Right cardiac atrium (tissue), 5 donors: Measurements from ENCODE around the gene ARMH3. TPM values are rescaled to one million over a fixed set of nuclear protein-coding genes. Genes with fewer than 3 reads are reported as not detected.
A peak's percentile ranks its signal among the peaks of the same experiment; 100 is the strongest.

Experiments
- ATAC-seq, 2 donors: fragments of 200-7000 bp; cut with Tn5 transposase; one replicate each; pipeline versions ENCODE4 v1.8.0 to v1.9.1; 2020; ENCODE audit warnings: moderate library complexity in 2 of 2, mild to moderate bottlenecking in 1 of 2
- DNase-seq, 3 donors: peaks; one replicate each; pipeline ENCODE4 v3.0.0-alpha.2; 2020
- H3K27ac ChIP-seq: one replicate; pipeline ENCODE4 v1.5.1; 2013; ENCODE audit warnings: mild to moderate bottlenecking, low read length, control low read depth, moderate library complexity
- H3K27me3 ChIP-seq: one replicate; pipeline ENCODE4 v1.6.1; 2013; ENCODE audit not compliant: control insufficient read depth, insufficient read depth
- H3K4me1 ChIP-seq: one replicate; pipeline ENCODE4 v1.6.1; 2013; ENCODE audit warnings: low read length; ENCODE audit not compliant: control insufficient read depth, insufficient read depth
- H3K4me3 ChIP-seq: one replicate; pipeline ENCODE4 v1.5.1; 2013; ENCODE audit warnings: low read length, control low read depth
- H3K9me3 ChIP-seq: one replicate; pipeline ENCODE4 v1.6.1; 2013; ENCODE audit warnings: low read length; ENCODE audit not compliant: control insufficient read depth
- WGBS: extraction: QIAGEN DNeasy Blood & Tissue Kit; methylation state at CpG from one replicate; pipeline ENCODE4 v1.1.7; 2013; 5-methylcytosine and 5-hydroxymethylcytosine counted together
- intact Hi-C, 4 donors: fragments of 100-400 bp; cut with DNase I; formaldehyde crosslinking; loops; one replicate each; pipeline versions ENCODE4 v1.11.0 to v1.14.0; 2022 to 2023
- polyA plus RNA-seq: library from polyadenylated mRNA; stranded (reverse); fragments of 200-250 nt; gene quantifications from one replicate; pipeline ENCODE4 v1.2.3, GENCODE V29; 2013
- total RNA-seq, 4 donors: library from RNA; stranded (reverse); fragmentation: NEBNext Ultra II Directional; extraction: Animal tissue kit (Norgen Biotek cat#: 25700); gene quantifications; one replicate each; pipeline ENCODE4 v1.2.1, GENCODE V29; 2021
- donor health status: healthy with polysubstance abuse.
- donor health status: DM: no; HTN: yes; CAD: no.
- donor health status: DM: no; HTN: no; CAD: no.
- donor health status: DM: no; HTN: yes; CAD: no; lungs with severe emphysema.
- donor health status: DM: yes; HTN: yes; CAD: no.

The ARMH3 gene
- total and polyA plus RNA-seq, 5 donors: 38.1 to 87.3 (median 48.0) TPM

- Histone ChIP-seq H3K9me3 (no peaks in the 10 kb centered on the region), H3K27ac (peak overlapping the region; percentile 13), H3K4me1 (peaks cover 14% of the 10 kb centered on the region), H3K4me3 (no peak overlapping the region), H3K27me3 (no peaks in the 10 kb centered on the region)
- DNase-seq (no peak), ATAC-seq (no peak)
- WGBS: 82% methylated on average over 13 of the region's 13 CpGs
- intact Hi-C loops: no loop called here
Measured at GRCh38 chr10:101879456-101880231, 176.3 kb downstream of the ARMH3 start.

- intact Hi-C loops: no loop called here
- no peak overlapping the region for H3K4me3 ChIP-seq
- H3K9me3 ChIP-seq: no peaks in the 10 kb centered on the region
- H3K27ac ChIP-seq: peak overlapping the region; percentile 37
- 51% methylated on average over 3 of the region's 3 CpGs for WGBS
- ATAC-seq (peak; percentile 45 to 47), DNase-seq (no peak)
- H3K4me1 ChIP-seq: peaks cover 15% of the 10 kb centered on the region
- H3K27me3 ChIP-seq: no peaks in the 10 kb centered on the region
Measured at GRCh38 chr10:101878869-101879268, 177.1 kb downstream of the ARMH3 start.

- peaks cover 8% of the 10 kb centered on the region for H3K4me1 ChIP-seq
- ATAC-seq: no peak
- 88% methylated on average over 3 of the region's 3 CpGs for WGBS
- no peak overlapping the region for H3K27ac ChIP-seq
- H3K27me3 ChIP-seq: no peaks in the 10 kb centered on the region
- no peaks in the 10 kb centered on the region for H3K9me3 ChIP-seq
- no peak for DNase-seq
- intact Hi-C loops: no loop called here
- H3K4me3 ChIP-seq: no peak overlapping the region
Measured at GRCh38 chr10:101875068-101875688, 180.8 kb downstream of the ARMH3 start.

GRCh38 chr10:101874252-101874651, 181.7 kb downstream of the ARMH3 start:
- no peaks in the 10 kb centered on the region for H3K9me3 ChIP-seq
- H3K4me1 ChIP-seq: peaks cover 3% of the 10 kb centered on the region
- DNase-seq: no peak
- no peak overlapping the region for H3K27ac ChIP-seq
- intact Hi-C loops: no loop called here
- ATAC-seq: no peak
- H3K4me3 ChIP-seq: no peak overlapping the region
- H3K27me3 ChIP-seq: no peaks in the 10 kb centered on the region

GRCh38 chr10:101867931-101868330, 188.0 kb downstream of the ARMH3 start:
- intact Hi-C loops: no loop called here
- no peak for ATAC-seq
- H3K9me3 ChIP-seq: no peaks in the 10 kb centered on the region
- WGBS: 53% methylated on average over 1 of the region's 1 CpG
- no peak for DNase-seq
- H3K27ac ChIP-seq: no peak overlapping the region
- H3K27me3 ChIP-seq: no peaks in the 10 kb centered on the region
- no peak overlapping the region for H3K4me3 ChIP-seq
- H3K4me1 ChIP-seq: no peaks in the 10 kb centered on the region

GRCh38 chr10:101859530-101859929, 196.4 kb downstream of the ARMH3 start:
- intact Hi-C loops: no loop called here
- Histone ChIP-seq H3K9me3 (no peaks in the 10 kb centered on the region), H3K27me3 (no peaks in the 10 kb centered on the region), H3K4me1 (peaks cover 5% of the 10 kb centered on the region), H3K4me3 (no peak overlapping the region), H3K27ac (peak overlapping the region; percentile 81)
- no peak for DNase-seq
- peak; percentile 59 to 69 for ATAC-seq
- 82% methylated on average over 2 of the region's 2 CpGs for WGBS

- no peak overlapping the region for H3K4me3 ChIP-seq
- H3K9me3 ChIP-seq: no peaks in the 10 kb centered on the region
- H3K4me1 ChIP-seq: peaks cover 5% of the 10 kb centered on the region
- no peak for DNase-seq
- ATAC-seq: peak in 1 of 2 donors; percentile 50
- H3K27ac ChIP-seq: peak overlapping the region; percentile 76
- intact Hi-C loops: no loop called here
- WGBS: 52% methylated on average over 3 of the region's 3 CpGs
- H3K27me3 ChIP-seq: no peaks in the 10 kb centered on the region
Measured at GRCh38 chr10:101858723-101859500, 197.1 kb downstream of the ARMH3 start.

- 29% methylated on average over 1 of the region's 1 CpG for WGBS
- Histone ChIP-seq H3K27me3 (no peaks in the 10 kb centered on the region), H3K9me3 (no peaks in the 10 kb centered on the region), H3K4me1 (peaks cover 9% of the 10 kb centered on the region), H3K4me3 (no peak overlapping the region), H3K27ac (no peak overlapping the region)
- peak; percentile 30 to 37 for ATAC-seq
- intact Hi-C loops: no loop called here
- DNase-seq: no peak
Measured at GRCh38 chr10:101857802-101858476, 198.0 kb downstream of the ARMH3 start.

GRCh38 chr10:101856626-101857025, 199.3 kb downstream of the ARMH3 start:
- H3K4me3 ChIP-seq: no peak overlapping the region
- intact Hi-C loops: no loop called here
- ATAC-seq (no peak), DNase-seq (no peak)
- no peaks in the 10 kb centered on the region for H3K27me3 ChIP-seq
- peaks cover 14% of the 10 kb centered on the region for H3K4me1 ChIP-seq
- no peaks in the 10 kb centered on the region for H3K9me3 ChIP-seq
- H3K27ac ChIP-seq: peak overlapping the region; percentile 39

GRCh38 chr10:101851411-101852116, 204.4 kb downstream of the ARMH3 start:
- DNase-seq (no peak), ATAC-seq (peak; percentile 35 to 52)
- Histone ChIP-seq H3K4me3 (no peak overlapping the region), H3K9me3 (no peaks in the 10 kb centered on the region), H3K27me3 (no peaks in the 10 kb centered on the region), H3K4me1 (peaks cover 27% of the 10 kb centered on the region), H3K27ac (peak overlapping the region; percentile 95)
- intact Hi-C loops: no loop called here
- 60% methylated on average over 4 of the region's 4 CpGs for whole genome bisulfite sequencing
